Panc1 (cell line): Measurements from ENCODE around the gene CMIP. TPM values are rescaled to one million over a fixed set of nuclear protein-coding genes. Genes with fewer than 3 reads are reported as not detected.

Experiments
- ATAC-seq: fragments of 200-7000 bp; cut with Tn5 transposase; 2 replicates; pipeline ENCODE4 v1.9.1; 2020; ENCODE audit warnings: mild to moderate bottlenecking, moderate library complexity
- BruUV-seq: library from RNA; stranded (reverse); fragments of 400-500 nt; replicated peaks from 2 replicates; lab custom pipeline; 2021; lab: Mats Ljungman, UMichigan
- CTCF ChIA-PET: fragments of 300-600 bp; sonication (Branson Sonifier 250); formaldehyde crosslinking; loops from one replicate; lab custom pipeline; 2022; ENCODE audit warnings: antibody characterized with exemption; lab: Charles Lee
- POLR2A ChIA-PET: fragments of 300-600 bp; sonication (Branson Sonifier 250); formaldehyde crosslinking; loops from one replicate; lab custom pipeline; 2022; ENCODE audit warnings: antibody characterized with exemption; lab: Charles Lee
- DNase-seq: peaks from one replicate; pipeline ENCODE4 v3.0.0-alpha.2; 2010; ENCODE audit warnings: low read depth, low spot score
- H3K27ac ChIP-seq: 2 replicates; pipeline ENCODE4 v1.5.1; 2011; ENCODE audit warnings: mild to moderate bottlenecking, low read length, inconsistent platforms
- H3K27me3 ChIP-seq: fragments of 200-500 bp; sonication (Bioruptor generic); 2 replicates; pipeline ENCODE4 v1.6.0; 2014; ENCODE audit warnings: low read length, inconsistent platforms; ENCODE audit not compliant: control insufficient read depth, insufficient read depth
- H3K36me3 ChIP-seq: fragments of 200-500 bp; sonication (Bioruptor generic); 2 replicates; pipeline ENCODE4 v1.5.1; 2014; ENCODE audit warnings: inconsistent platforms, mild to moderate bottlenecking, low read length, moderate library complexity; ENCODE audit not compliant: control insufficient read depth, insufficient read depth
- H3K4me1 ChIP-seq: 2 replicates; pipeline ENCODE4 v1.5.1; 2011; ENCODE audit warnings: inconsistent platforms, mild to moderate bottlenecking, low read length, moderate library complexity; ENCODE audit not compliant: control insufficient read depth, insufficient read depth
- H3K4me3 ChIP-seq, 2 experiments: 2 replicates each; pipeline ENCODE4 v1.5.1; 2011 to 2012; ENCODE audit warnings: low read depth in 2 of 2, low read length in 2 of 2, mild to moderate bottlenecking in 2 of 2, inconsistent platforms in 1 of 2, moderate library complexity in 1 of 2
- H3K9me3 ChIP-seq: fragments of 200-500 bp; sonication (Bioruptor generic); 2 replicates; pipeline ENCODE4 v1.5.1; 2014; ENCODE audit warnings: low read depth, mild to moderate bottlenecking, inconsistent platforms, low read length, moderate library complexity; ENCODE audit not compliant: control insufficient read depth, insufficient read depth
- CTCF ChIP-seq: fragments of 450-650 bp; IDR thresholded peaks from 2 replicates; pipeline ENCODE4 v1.5.1; 2017; ENCODE audit warnings: mild to moderate bottlenecking
- POLR2AphosphoS5 ChIP-seq: IDR thresholded peaks from 2 replicates; pipeline ENCODE4 v1.6.1; 2012; ENCODE audit warnings: mild to moderate bottlenecking, low read depth, low read length, moderate library complexity
- REST ChIP-seq, 2 experiments: IDR thresholded peaks; 2 replicates each; pipeline ENCODE4 v1.6.1; 2011 to 2012; ENCODE audit warnings: low read depth in 2 of 2, control low read depth in 1 of 2, low read length in 1 of 2, mild to moderate bottlenecking in 1 of 2, moderate library complexity in 1 of 2; ENCODE audit not compliant: insufficient read depth in 1 of 2
- SIN3A ChIP-seq: IDR thresholded peaks from 2 replicates; pipeline ENCODE4 v1.6.1; 2012; ENCODE audit warnings: low read depth, mild to moderate bottlenecking, low read length, moderate library complexity, borderline replicate concordance; ENCODE audit not compliant: insufficient read depth
- TCF7L2 ChIP-seq: IDR thresholded peaks from 2 replicates; pipeline ENCODE4 v1.6.1; 2011; ENCODE audit warnings: mild to moderate bottlenecking, low read depth, low read length, inconsistent platforms
- in situ Hi-C: cut with HindIII; loops from 2 replicates; pipeline ENCODE4 v1.10.0; 2016; ENCODE audit warnings: low sequenced_read_pairs, low pct_unique_long_range_greater_than_20kb
- intact Hi-C: fragments of 100-400 bp; cut with micrococcal nuclease; formaldehyde crosslinking; loops from one replicate; pipeline ENCODE4 v1.10.0; 2022; ENCODE audit not compliant: unreplicated experiment
- total RNA-seq: library from RNA; stranded (reverse); gene quantifications from one replicate; pipeline ENCODE4 v1.2.1, GENCODE V29; 2021; ENCODE audit not compliant: unreplicated experiment

The CMIP gene
- total RNA-seq, 1 experiment from 2014 or later = 49.7 TPM

GRCh38 chr16:81602792-81603191, 158.2 kb downstream of the CMIP start:
- Histone ChIP-seq H3K27me3 (no peaks in the 10 kb centered on the region), H3K4me1 (peaks cover 35% of the 10 kb centered on the region), H3K36me3 (no peaks in the 10 kb centered on the region), H3K9me3 (no peaks in the 10 kb centered on the region), H3K27ac (no peak overlapping the region), H3K4me3 (no peak overlapping the region)
- CTCF ChIA-PET = no interaction called here
- BruUV-seq = no TSS peak
- ATAC-seq = no peak
- no peak for DNase-seq
- POLR2A ChIA-PET = no interaction called here
- in situ Hi-C loops = no loop called here
- no peak for TF ChIP-seq CTCF
- TF ChIP-seq POLR2AphosphoS5 = no peak
- TF ChIP-seq TCF7L2 = no peak
- TF ChIP-seq SIN3A = no peak
- TF ChIP-seq REST (IDR thresholded peaks at IDR 0.05; ENCODE audit: insufficient read depth in 1 of 2, low read depth in 2 of 2, low read length in 1 of 2) = no peak
- intact Hi-C loops = no loop called here

- DNase-seq (no peak), ATAC-seq (peak; percentile 78)
- no peaks in the 10 kb centered on the region for H3K9me3 ChIP-seq
- no peak overlapping the region for H3K27ac ChIP-seq
- CTCF ChIA-PET = no interaction called here
- H3K27me3 ChIP-seq = no peaks in the 10 kb centered on the region
- intact Hi-C loops (no loop called here), in situ Hi-C loops (no loop called here)
- H3K4me1 ChIP-seq = peaks cover 27% of the 10 kb centered on the region
- TF ChIP-seq CTCF (no peak), REST (IDR thresholded peaks at IDR 0.05; ENCODE audit: insufficient read depth in 1 of 2, low read depth in 2 of 2, low read length in 1 of 2) (no peak), SIN3A (no peak), POLR2AphosphoS5 (no peak), TCF7L2 (no peak)
- BruUV-seq = no TSS peak
- no peak overlapping the region for H3K4me3 ChIP-seq
- POLR2A ChIA-PET = no interaction called here
- H3K36me3 ChIP-seq = no peaks in the 10 kb centered on the region
Measured at GRCh38 chr16:81604960-81605383, 160.4 kb downstream of the CMIP start.
